OCI-LY1 (cell line): ENCODE data around the gene AGBL1.

Experiments
- EZH2 ChIP-seq: fragments of 200-600 bp; sonication (generic), shearing (Covaris generic); IDR thresholded peaks from 2 replicates; pipeline ENCODE4 v1.8.0; 2017; ENCODE audit warnings: borderline replicate concordance, mixed run types, mild to moderate bottlenecking, antibody characterized with exemption, low read length, moderate library complexity, mixed read lengths
- TF ChIP-seq, protein P1 (sequence below): fragments of 200-600 bp; sonication (generic), shearing (Covaris generic); IDR thresholded peaks from 2 replicates; pipeline ENCODE4 v1.5.1; 2017; ENCODE audit warnings: mild to moderate bottlenecking, antibody characterized with exemption, low read length, moderate library complexity, mixed read lengths

DNA sequence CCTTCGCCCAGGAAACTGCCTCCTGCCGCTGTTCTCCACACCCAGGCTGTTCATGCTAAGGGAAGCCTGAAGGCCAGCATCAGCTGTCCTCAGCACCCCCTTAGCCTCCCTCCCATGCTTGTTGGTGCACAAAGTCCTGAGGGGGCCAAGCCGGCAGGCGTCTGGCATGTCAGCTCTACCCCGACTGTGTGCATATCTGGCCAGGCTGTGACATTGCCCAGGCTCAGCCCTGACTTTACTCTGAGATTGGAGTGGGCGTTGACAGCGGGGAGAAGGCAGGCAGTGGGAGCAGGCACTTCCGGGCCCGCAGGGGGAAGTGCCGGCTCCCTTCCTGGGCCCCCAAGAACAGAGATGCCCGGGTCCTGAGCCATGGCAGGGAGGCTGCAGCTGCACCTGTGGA, 492.2 kb downstream of the AGBL1 start:
- TF ChIP-seq, protein P1, sequence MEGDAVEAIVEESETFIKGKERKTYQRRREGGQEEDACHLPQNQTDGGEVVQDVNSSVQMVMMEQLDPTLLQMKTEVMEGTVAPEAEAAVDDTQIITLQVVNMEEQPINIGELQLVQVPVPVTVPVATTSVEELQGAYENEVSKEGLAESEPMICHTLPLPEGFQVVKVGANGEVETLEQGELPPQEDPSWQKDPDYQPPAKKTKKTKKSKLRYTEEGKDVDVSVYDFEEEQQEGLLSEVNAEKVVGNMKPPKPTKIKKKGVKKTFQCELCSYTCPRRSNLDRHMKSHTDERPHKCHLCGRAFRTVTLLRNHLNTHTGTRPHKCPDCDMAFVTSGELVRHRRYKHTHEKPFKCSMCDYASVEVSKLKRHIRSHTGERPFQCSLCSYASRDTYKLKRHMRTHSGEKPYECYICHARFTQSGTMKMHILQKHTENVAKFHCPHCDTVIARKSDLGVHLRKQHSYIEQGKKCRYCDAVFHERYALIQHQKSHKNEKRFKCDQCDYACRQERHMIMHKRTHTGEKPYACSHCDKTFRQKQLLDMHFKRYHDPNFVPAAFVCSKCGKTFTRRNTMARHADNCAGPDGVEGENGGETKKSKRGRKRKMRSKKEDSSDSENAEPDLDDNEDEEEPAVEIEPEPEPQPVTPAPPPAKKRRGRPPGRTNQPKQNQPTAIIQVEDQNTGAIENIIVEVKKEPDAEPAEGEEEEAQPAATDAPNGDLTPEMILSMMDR = no peak
- no peak for TF ChIP-seq EZH2
